GM18507 (cell line): ENCODE data around the gene GSTP1.
A peak's percentile ranks its signal among the peaks of the same experiment; 100 is the strongest.
"Not testable (repeated sequence)": the region's sequence is repeated elsewhere in the genome, so short reads cannot be mapped to it uniquely, and the experiment has no call there.

Experiments used
- DNase-seq: peaks from one replicate; pipeline ENCODE4 v3.0.0; 2011; ENCODE audit warnings: low read depth; ENCODE audit not compliant: insufficient read length; ENCODE audit errors: extremely low spot score
- FAIRE-seq: peaks from 2 replicates; lab custom pipeline; 2011; peaks lifted over from hg19 to GRCh38; lab: Jason Lieb, UNC

Gene GSTP1

GRCh38 chr11:67592880-67593564 is 9.4 kb downstream of the GSTP1 start:
- FAIRE-seq = no peak
- no peak for DNase-seq

GRCh38 chr11:67593565-67593905 is 9.9 kb downstream of the GSTP1 start:
- FAIRE-seq = no peak
- no peak for DNase-seq

DNA sequence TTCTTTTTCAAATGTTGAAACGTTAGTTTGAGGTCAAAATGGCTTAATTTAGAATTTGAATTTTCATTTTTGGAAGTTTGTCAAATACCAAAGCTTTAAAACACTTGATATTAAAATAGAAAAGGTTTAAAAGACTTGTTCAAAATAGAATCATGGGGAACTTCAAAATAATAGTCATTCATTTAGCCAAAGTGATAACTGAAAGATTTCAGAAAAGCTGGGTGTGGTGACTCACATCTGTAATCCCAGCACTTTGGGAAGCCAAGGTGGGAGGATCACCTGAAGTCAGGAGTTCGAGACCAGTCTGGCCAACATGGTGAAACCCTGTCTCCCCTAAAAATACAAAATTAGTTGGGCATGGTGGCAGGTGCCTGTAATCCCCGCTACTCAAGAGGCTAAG is 10.9 kb downstream of the GSTP1 start:
- no peak for DNase-seq
- no peak for FAIRE-seq

GRCh38 chr11:67596753-67597300 is 13.2 kb downstream of the GSTP1 start:
- no peak for FAIRE-seq
- DNase-seq = no peak

DNA sequence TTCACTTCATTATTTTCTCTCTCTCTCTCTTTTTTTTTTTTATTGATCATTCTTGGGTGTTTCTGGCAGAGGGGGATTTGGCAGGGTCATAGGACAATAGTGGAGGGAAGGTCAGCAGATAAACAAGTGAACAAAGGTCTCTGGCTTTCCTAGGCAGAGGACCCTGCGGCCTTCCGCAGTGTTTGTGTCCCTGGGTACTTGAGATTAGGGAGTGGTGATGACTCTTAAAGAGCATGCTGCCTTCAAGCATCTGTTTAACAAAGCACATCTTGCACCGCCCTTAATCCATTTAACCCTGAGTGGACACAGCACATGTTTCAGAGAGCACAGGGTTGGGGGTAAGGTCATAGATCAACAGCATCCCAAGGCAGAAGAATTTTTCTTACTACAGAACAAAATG is 13.8 kb downstream of the GSTP1 start:
- not testable (repeated sequence) for DNase-seq, FAIRE-seq

DNA sequence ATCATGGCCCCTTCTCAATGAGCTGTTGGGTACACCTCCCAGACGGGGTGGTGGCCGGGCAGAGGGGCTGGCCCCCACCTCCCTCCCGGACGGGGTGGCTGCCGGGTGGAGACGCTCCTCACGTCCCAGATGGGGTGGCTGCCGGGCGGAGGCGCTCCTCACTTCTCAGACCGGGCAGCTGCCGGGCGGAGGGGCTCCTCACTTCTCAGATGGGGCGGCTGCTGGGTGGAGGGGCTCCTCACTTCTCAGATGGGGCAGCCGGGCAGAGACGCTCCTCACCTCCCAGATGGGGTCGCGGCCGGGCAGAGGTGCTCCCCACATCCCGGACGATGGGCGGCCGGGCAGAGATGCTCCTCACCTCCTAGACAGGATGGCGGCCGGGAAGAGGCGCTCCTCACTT is 14.4 kb downstream of the GSTP1 start:
- FAIRE-seq, DNase-seq: not testable (repeated sequence)

DNA sequence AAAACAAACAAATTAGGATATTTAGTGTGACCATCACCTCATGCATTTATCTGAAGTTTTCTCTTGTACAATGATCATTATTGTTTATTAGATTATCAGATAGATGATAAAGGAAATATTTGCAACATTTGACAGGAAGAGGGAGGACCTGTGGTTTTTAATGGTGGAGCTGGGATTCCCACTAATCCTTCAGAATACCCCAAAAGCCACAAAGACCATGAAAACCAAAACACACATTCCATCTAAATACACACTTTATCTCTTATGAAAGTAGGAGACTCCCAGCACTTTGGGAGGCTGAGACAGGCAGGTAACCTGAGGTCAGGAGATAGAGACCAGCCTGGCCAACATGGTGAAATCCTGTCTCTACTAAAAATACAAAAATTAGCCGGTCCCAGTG is 15.5 kb downstream of the GSTP1 start:
- FAIRE-seq (no peak), DNase-seq (no peak)

- DNase-seq (no peak), FAIRE-seq (peak; percentile 86)
Measured at GRCh38 chr11:67600324-67601029, 16.9 kb downstream of the GSTP1 start.

DNA sequence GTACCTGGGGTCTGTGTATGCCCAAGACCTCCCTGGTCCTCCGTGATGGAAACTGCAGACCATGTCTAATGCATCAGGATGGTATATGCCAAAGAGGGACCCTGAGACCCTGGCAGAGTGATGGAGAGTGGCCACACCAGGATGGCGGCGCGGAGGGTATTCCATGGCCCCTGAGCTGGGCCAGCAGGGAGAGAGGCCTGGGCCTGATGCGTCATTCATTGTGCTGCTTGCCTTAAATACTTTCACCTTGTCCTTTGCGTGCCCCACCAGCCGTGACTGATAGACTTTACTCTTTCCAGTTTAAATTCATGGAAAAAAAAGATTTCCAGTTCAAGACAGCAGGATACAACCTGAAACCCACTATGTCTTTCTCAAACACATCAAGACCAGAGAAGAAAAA is 17.5 kb downstream of the GSTP1 start:
- no peak for FAIRE-seq

GRCh38 chr11:67604119-67604518 is 20.5 kb downstream of the GSTP1 start:
- not testable (repeated sequence) for DNase-seq, FAIRE-seq

More for the DNA sequence above, 17.5 kb downstream of the GSTP1 start:
- no peak for DNase-seq

- FAIRE-seq = no peak
- no peak for DNase-seq
Measured at GRCh38 chr11:67604815-67605214, 21.2 kb downstream of the GSTP1 start.

DNA sequence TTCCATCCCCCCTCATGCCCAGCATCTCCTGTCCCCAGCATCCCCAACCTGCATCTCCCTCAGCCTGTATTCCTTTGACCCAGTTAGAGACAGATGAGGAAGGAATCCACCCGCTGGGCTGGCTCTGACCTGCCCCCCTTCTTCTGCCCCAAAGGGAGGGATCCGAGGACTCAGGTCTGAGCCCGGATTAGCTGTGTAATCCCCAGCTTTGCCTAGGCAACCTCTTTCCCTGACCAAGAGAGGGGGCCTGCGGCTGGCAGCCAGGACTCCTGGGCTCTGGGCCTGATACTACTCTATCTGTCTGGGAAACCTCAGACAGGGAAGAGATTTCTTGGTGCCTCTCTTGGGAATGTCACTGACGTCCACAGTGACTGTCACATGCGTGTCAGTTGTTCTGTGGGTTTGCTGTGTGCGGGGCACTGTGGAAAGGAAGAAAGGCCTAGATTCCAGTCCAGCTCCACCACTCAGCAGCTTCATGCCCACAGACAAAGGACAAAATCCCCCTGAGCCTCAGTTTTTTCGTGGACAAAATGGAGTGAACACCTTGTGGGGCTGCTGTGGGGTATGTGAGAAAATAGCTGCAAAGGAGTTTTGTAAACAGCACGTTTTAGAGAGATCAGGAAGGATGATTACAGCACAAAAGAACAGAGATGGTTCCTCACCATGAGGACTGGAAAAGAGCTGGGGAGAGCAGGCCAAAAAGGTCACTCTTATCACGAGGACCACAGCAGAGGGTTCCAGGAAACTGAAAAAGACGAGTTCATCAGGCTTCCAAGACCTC is 21.8 kb downstream of the GSTP1 start:
- no peak for FAIRE-seq
- no peak for DNase-seq

DNA sequence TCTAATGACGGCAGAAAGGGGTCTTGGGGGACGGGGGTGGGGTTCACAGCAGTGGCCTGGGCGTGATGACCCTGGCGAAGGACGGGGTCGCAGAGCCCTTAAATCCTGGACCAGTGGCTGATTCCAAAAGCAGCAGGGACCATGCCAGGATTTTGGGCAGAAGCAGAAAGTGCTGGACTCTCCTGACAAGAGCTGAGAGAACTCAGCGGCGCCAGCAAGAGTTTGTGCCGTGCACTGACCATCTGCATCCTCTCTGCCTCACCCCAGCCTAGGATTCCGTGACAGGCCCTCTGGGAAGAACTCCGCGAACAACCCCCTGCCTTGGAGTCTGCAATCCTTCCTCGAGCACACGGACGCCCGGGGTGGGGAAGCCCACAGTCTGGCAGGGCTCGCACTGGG is 22.5 kb downstream of the GSTP1 start:
- DNase-seq = no peak
- no peak for FAIRE-seq

GRCh38 chr11:67606492-67607295 is 23.1 kb downstream of the GSTP1 start, which contains the start of gene NDUFV1:
Gene NDUFV1 (plus strand): TSS chr11:67606936. CDS start chr11:67607005, 69 bp downstream.
- peak; percentile 71 for DNase-seq
- peak; percentile 95 for FAIRE-seq

- DNase-seq (no peak), FAIRE-seq (no peak)
Measured at GRCh38 chr11:67607507-67607906, 23.9 kb downstream of the GSTP1 start.

DNA sequence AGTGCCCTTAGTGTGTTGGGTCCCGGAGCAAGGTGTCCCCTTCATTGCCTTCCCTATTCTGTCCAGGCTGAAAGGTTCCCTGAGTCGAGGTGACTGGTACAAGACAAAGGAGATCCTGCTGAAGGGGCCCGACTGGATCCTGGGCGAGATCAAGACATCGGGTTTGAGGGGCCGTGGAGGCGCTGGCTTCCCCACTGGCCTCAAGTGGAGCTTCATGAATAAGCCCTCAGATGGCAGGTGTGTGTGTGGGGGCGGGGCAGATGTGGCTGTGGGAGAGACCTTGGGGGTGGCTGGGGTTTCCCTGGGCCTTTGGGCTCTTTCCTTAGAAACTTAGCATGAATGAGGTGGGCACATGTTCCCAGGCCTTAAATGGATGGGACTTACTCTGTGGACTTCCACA is 24.9 kb downstream of the GSTP1 start:
- DNase-seq = no peak
- FAIRE-seq = no peak

DNA sequence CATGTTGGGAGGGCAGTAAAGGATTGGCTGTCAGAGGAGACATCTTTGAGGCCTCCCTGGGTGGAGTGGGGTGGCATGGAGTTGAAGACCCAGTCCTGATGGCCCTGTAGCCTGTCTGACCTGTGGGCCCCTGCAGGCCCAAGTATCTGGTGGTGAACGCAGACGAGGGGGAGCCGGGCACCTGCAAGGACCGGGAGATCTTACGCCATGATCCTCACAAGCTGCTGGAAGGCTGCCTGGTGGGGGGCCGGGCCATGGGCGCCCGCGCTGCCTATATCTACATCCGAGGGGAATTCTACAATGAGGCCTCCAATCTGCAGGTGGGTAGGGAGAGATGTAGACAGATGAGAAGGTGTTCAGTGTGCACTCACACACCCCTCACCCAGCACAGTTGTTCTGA is 25.7 kb downstream of the GSTP1 start:
- FAIRE-seq (no peak), DNase-seq (no peak)

DNA sequence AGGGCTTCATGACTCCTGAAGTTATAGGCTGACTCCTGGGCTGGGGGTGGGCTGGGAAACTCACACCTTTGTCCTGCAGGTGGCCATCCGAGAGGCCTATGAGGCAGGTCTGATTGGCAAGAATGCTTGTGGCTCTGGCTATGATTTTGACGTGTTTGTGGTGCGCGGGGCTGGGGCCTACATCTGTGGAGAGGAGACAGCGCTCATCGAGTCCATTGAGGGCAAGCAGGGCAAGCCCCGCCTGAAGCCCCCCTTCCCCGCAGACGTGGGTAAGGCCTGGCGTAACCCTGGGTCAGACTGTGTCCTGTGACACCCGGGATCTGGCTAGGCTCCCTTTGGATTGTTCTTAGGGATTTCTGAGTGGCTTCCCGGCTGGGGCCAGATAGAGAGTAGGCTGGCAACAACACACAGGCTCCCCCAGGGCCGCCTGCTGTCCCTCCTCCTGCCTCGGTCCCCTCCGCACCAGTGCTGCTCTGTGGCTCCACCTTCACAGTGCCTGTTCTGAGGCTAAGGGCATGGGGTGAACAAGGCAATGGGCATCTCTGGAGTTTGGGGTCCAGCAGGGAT is 26.8 kb downstream of the GSTP1 start:
- DNase-seq = no peak

GRCh38 chr11:67611165-67611564 is 27.6 kb downstream of the GSTP1 start:
- no peak for DNase-seq
- no peak for FAIRE-seq

More for the DNA sequence above, 26.8 kb downstream of the GSTP1 start:
- no peak for FAIRE-seq
